ENCODE data around the gene ZNF502.
A peak's percentile ranks its signal among the peaks of the same experiment; 100 is the strongest.
"Not testable (repeated sequence)": the region's sequence is repeated elsewhere in the genome, so short reads cannot be mapped to it uniquely, and the experiment has no call there.

Gene ZNF502

DNA sequence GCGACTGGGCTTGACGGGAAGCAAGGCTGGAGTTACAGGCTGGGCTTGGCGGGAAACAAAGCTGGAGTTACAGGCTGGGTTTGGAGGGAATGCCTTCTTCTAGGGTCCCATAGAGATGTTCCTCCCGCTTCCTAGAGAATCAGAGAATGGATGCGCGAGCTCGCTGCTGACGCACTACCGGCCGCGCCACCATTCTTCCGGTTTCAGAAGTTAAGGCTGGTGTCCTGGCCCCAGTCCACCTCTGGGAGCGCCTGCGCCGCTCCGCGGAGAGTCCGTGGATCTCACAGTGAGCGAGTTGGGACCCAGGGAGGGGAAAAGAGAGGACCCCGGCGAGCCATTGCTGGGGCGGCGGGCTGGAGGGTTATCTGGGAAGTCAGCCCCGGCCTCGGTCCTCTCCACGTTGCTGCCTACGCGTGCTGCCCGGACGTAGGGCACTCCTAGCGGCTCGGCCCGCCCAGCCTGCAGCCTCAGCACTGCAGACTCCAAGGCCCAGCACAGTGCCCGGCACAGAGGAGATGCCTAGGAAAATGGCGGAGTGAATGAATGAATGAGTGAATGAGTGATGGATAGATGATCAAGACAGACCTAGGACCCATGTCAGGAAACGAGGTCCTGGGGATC, at the start of gene ZNF502:
Gene ZNF502 (plus strand): TSS at position 206 of the 621 bp plus-strand sequence. CDS start 7,602 bp downstream, outside the sequence.
- DNase-seq, result peak in 1 of 2 experiments; percentile 8

GRCh38 chr3:44665173-44665572, 47.3 kb upstream of the ZNF502 start:
- no peak for DNase-seq

GRCh38 chr3:44666346-44666745, 46.1 kb upstream of the ZNF502 start:
- no peak for DNase-seq

DNA sequence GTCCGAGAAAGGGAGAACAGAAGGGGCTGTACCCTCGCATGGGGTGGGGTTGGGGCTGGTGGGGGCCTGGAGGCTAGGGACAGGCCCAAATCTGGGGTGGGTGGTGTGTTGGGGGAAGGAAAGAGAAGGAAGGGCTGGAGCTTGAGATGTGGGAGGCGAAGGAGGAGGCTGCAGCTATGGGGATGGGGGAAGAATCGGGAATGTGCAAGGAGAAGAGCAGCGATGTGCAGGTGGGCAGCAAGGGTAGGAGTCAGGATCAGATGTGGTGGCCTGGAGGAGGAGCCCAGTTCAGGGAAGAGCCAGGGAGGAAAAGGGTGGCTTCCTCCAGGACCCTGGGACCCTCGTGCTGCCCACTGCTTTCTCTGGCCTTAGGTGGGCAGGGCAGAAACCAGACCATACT, 42.7 kb upstream of the ZNF502 start:
- DNase-seq, result no peak

GRCh38 chr3:44673466-44673865, 39.0 kb upstream of the ZNF502 start:
- DNase-seq, result not testable (repeated sequence)

DNA sequence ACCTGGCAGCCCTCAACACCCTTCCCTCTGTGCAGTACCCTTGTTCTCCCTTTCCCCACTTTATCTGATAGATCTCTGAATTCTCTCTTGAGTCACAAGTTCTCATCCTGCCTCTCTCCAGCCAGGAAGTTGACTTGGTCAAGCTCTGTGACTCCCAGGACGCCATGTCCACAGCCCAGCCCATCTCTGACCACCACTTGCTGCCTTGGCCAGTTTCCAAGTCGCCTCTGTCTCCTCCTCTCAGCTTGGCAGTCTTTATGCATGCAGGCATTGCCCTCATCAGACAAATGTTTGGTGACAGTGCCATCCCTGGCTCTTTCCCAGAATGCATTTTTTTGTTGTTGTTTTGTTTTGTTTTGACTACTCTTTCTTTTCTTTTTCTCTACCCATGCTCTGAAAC, 38.2 kb upstream of the ZNF502 start:
- no peak for DNase-seq

GRCh38 chr3:44678480-44679116, 33.9 kb upstream of the ZNF502 start:
- no peak for DNase-seq

- no peak for DNase-seq
These were observed 31.5 kb upstream of the ZNF502 start for GRCh38 chr3:44680921-44681455.

- DNase-seq, result no peak
These were observed 30.1 kb upstream of the ZNF502 start for GRCh38 chr3:44682182-44682896.

GRCh38 chr3:44685128-44685800, 27.2 kb upstream of the ZNF502 start:
- DNase-seq, result peak in 1 of 2 experiments; percentile 48

- DNase-seq, result no peak
These were observed 24.6 kb upstream of the ZNF502 start for GRCh38 chr3:44687898-44688297.

DNA sequence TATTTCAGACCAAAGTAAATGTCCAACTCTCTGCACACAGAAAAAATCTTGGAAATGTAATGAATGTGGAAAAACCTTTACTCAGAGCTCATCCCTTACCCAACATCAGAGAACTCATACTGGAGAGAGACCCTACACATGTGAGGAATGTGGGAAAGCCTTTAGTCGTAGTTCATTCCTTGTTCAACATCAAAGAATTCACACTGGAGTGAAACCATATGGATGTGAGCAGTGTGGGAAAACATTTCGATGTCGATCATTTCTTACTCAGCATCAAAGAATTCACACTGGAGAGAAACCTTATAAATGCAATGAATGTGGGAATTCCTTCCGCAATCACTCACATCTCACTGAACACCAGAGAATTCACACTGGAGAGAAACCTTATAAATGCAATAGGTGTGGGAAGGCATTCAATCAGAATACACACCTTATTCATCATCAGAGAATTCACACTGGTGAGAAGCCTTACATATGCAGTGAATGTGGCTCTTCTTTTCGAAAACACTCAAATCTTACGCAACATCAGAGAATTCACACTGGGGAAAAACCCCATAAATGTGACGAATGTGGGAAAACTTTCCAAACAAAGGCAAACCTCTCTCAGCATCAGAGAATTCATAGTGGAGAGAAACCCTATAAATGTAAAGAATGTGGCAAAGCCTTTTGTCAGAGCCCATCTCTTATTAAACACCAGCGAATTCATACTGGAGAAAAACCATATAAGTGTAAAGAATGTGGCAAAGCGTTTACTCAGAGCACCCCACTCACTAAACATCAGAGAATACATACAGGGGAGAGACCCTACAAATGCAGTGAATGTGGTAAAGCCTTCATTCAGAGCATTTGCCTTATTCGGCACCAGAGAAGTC, 9.0 kb downstream of the ZNF502 start:
- DNase-seq, result no peak

- no peak for DNase-seq
These were observed 9.6 kb downstream of the ZNF502 start for GRCh38 chr3:44722103-44722401.

GRCh38 chr3:44729384-44729910, 17.0 kb downstream of the ZNF502 start, which contains the start of gene ZNF501:
Gene ZNF501, plus strand, starts transcription at chr3:44729635. Its CDS starts 4,787 bp downstream, at chr3:44734422.
- peak; percentile 67 to 75 for DNase-seq

GRCh38 chr3:44734646-44735168, 22.2 kb downstream of the ZNF502 start:
- no peak for DNase-seq

- DNase-seq, result no peak
These were observed 48.6 kb downstream of the ZNF502 start for GRCh38 chr3:44761101-44761423.

GRCh38 chr3:44761424-44762169, 49.1 kb downstream of the ZNF502 start, which contains the start of the genes KIAA1143 and KIF15:
Gene KIAA1143, minus strand, starts transcription at chr3:44761619. Its CDS starts 17 bp downstream, at chr3:44761602.
Gene KIF15, plus strand, starts transcription at chr3:44761794. Its CDS starts 72 bp downstream, at chr3:44761866.
- DNase-seq, result peak; percentile 84 to 85

DNA sequence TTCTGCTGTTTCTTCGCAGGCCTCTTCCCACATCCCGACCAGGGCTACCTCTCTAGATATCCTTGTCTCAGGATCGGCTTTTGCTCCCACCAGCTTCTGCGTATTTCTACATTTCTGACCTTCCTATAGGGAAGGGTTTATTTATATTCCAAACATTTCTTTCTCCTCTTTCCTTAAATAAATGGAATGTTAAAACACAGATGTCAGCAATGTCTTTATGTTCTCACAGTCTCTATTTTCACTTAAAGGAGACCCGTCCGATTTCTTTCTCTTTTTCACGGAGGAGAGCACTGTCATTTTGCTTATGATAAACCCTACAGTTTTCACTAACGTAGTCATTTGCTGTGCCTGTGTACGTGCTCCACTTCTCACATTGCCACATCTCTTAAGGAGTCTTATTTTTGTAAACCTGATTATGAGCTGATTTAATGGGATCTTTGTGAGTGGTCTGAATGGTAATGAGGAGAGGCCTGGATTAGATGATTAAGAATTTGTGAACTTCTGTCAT, 49.8 kb downstream of the ZNF502 start:
- DNase-seq, result no peak

DNA sequence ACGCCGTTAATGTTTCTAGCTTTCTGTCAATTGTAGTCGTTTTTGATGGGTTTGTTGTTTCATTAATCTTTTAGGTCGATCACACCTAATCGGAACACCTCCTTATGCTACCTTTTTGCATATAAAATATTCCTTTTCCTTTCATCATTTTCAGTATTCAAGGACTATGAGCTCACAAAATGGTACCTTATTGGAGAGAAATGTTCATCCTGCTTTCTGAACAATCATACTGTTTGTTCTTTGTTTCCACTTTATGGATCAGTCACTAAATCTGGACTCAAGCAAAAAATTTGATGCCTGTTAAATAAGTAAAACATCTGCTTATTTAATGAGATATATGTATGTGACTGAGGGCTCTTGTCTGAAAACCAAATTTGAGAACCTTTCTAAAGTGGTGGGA, 50.2 kb downstream of the ZNF502 start:
- no peak for DNase-seq

GRCh38 chr3:44764248-44764647, 51.8 kb downstream of the ZNF502 start:
- no peak for DNase-seq
